GM12892 (cell line): ENCODE measurements around the gene GIPC2.
"Not testable (repeated sequence)": the region's sequence is repeated elsewhere in the genome, so short reads cannot be mapped to it uniquely, and the experiment has no call there.

Source experiments
- DNase-seq: peaks from one replicate; pipeline ENCODE4 v3.0.0; 2011; ENCODE audit not compliant: insufficient read length
- FAIRE-seq: peaks from 2 replicates; lab custom pipeline; 2011; peaks lifted over from hg19 to GRCh38; lab: Jason Lieb, UNC
- POLR2A ChIP-seq: IDR thresholded peaks from 2 replicates; pipeline ENCODE4 v1.6.1; 2011; ENCODE audit warnings: low read depth, low read length, control low read depth
- POLR2AphosphoS5 ChIP-seq: IDR thresholded peaks from 2 replicates; pipeline ENCODE4 v1.6.1; 2011; ENCODE audit warnings: low read depth, low read length, control low read depth
- TAF1 ChIP-seq: IDR thresholded peaks from 2 replicates; pipeline ENCODE4 v1.6.1; 2011; ENCODE audit warnings: low read depth, mild to moderate bottlenecking, control low read depth, low read length, borderline replicate concordance

Gene GIPC2

DNA sequence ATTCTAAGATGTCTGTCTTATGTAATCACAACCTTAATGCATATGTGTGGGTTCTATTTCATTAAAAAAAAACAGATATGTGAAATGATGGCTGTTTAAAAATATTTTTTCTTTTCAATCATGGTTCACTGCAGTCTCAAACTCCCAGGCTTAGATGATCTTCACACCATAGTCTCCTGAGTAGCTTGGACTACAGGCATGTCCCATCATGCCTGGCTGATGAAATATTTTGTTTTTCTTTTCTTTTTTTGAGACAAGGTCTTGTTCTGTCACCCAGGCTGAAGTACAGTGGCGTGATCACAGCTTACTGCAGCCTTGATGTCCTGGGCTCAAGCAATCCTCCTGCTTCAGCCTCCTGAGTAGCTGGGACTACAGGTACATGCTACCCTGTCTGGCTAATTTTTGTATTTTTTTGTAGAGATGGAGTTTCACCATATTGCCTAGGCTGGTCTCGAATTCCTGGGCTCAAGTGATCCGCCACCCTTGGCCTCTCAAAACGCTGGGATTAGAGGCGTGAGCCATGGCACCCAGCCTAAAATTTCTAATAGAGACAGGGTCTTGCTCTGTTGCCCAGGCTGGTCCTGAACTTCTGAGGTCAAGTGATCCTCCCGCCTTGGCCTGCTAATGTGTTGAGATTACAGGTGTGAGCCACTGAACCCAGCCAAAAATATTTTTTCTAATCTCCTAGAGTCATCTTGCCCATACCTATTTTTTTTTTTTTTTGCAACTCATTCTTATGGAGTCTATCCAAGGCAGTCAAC lies 67.6 kb downstream of the GIPC2 start:
- no peak for DNase-seq
- no peak for FAIRE-seq
- TF ChIP-seq POLR2A (no peak), TAF1 (no peak), POLR2AphosphoS5 (no peak)

DNA sequence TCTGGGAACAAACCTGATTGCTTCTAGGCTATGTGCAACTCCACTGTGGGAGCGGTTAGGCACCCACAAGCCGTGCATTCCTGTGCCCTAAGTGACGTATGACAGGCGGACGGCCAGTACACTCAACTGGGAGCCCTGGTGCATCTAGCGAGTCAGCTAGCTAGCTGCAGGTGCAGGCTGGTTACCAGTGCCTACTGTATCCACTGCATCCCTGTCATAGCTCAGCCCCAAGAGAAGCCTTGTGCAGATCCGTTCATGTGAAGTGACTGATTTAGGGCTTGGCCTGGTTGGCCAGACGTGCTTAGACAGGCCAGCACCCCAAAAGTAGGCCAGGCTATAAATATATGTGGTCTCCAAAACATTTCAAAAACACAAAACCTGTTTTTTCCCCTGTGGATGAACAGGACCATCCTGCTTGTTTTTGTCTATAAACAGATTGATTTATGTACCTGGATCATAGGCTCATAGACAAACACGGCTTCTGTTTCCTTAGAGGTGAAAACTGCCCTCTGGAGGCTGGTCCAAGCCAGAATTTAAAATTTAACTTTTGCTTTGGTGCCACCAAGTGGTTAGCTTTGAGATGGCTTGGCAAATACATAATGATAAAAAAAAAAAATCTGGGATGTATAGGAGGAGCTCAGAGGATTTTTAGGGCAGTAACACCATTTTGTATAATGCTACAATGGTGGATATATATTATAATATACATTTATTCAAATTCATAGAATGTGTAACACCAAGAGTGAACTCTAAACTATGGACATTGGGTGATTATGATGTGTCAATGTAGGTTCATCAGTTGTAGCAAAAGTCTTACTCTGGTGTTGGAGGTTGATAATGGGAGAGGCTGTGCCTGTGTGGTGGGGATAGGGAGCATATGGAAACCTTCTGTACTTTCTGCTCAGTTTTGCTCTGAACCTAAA lies 68.5 kb downstream of the GIPC2 start:
- TF ChIP-seq TAF1 (no peak), POLR2A (no peak), POLR2AphosphoS5 (no peak)
- FAIRE-seq (peak; percentile 69), DNase-seq (peak; percentile 11)

DNA sequence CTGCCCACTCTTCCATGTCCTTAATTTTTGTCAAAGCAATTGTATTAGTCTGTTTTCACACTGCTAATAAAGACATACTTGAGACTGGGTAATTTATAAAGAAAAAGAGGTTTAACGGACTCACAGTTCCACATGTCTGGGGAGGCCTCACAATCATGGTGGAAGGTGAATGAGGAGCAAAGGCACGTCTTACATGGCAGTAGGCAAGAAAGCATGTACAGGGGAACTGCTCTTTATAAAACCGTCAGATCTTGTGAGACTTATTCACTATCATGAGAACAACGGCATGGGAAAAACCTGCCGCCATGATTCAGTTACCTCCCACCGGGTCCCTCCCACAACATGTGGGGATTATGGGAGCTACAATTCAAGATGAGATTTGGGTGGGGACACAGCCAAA lies 74.7 kb downstream of the GIPC2 start:
- not testable (repeated sequence) for DNase-seq, FAIRE-seq

DNA sequence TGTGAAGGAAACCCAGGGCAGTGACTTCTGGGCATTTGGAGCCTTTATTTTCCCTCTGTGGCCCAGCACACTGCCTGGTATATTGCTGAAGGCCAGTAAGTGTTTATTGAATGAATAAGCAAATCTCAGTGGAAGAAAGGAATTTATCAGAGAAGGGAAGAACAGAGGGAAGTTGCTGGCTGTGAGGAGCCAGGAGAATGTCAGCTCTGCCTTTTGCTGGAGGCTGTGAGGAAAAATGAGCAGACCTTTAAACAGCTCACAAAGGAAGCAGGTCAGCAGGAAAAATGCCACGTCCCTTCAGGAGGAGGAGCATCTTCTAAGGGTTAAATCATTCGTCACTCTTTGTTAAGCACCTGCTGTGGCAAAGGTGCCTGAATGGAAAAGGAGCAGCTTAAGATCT lies 75.9 kb downstream of the GIPC2 start:
- FAIRE-seq: no peak

DNA sequence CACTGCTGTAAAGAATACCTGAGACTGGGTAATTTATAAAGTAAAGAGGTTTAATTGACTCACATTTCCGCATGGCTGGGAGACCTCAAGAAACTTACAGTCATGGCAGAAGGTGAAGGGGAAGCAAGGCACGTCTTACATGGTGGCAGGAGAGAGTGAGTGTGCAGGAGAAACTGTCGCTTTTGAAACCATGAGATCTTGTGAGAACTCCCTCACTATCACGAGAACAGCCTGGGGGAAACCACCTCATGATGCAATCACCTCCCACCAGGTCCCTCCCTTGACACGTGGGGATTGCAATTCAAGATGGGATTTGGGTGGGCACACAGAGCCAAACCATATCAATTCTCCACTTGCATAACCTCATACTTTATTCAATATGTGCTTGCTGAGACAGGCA lies 76.6 kb downstream of the GIPC2 start:
- TF ChIP-seq TAF1: no peak
- TF ChIP-seq POLR2A: no peak
- TF ChIP-seq POLR2AphosphoS5: no peak
- DNase-seq (no peak), FAIRE-seq (no peak)

More for the DNA sequence above, 75.9 kb downstream of the GIPC2 start:
- TF ChIP-seq POLR2AphosphoS5: no peak
- TF ChIP-seq POLR2A: no peak
- no peak for TF ChIP-seq TAF1
- no peak for DNase-seq

DNA sequence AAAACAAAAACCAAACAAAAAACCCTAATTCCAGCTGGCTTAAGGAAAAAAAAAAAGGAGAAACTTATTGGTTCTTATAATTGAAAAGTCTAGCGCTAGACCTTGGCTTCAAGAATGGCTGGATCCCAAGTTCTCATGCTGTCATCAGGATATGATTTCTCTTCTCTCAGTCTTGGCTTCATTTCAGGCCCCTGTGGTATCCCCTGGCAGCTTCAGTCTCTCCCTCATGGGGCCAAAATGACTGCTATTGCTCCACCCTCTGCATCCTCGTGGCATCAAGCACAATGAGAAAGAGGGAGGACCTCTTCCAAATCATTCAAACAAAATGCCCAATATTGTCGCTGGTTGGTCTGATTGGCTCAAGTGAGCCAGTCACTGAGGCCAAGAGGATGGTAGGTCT lies 80.7 kb downstream of the GIPC2 start:
- DNase-seq (no peak), FAIRE-seq (no peak)
- TF ChIP-seq POLR2AphosphoS5: no peak
- no peak for TF ChIP-seq POLR2A
- no peak for TF ChIP-seq TAF1

DNA sequence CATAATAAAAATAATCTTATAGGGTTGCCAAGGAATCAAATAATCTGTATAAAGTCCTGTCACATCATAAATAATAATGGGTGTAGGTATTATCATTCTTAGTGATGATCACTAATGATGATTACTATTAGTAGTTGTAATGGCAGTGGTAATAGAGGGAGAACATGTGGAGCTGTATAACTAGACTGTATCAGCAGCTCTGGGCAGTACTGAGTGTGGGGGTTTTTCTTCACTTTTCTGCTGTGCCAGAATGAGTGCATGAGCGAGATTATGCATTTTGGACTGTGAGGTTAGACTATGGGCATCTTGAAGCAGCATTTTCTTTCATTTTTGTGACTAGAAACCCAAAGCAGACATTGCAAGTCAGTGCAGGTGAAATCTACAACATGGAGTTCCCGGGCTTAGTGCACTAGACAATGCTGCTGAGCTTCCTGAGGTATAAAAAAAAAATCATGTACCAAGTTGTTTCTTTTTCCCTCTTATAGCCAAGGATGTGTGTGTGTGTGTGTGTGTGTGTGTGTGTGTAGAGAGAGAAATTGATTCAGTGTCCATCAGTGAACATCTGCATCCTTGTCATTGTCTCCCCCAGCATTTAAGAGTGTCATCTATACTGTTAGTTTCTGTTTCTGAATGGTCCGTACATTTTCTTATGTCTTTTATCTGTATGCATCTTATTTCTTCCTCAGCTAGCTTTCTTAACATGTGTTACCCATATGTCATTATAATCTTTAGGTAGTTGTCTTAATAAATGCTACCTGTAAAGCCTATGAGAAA lies 86.6 kb downstream of the GIPC2 start:
- DNase-seq (no peak), FAIRE-seq (no peak)
- TF ChIP-seq POLR2A: no peak

DNA sequence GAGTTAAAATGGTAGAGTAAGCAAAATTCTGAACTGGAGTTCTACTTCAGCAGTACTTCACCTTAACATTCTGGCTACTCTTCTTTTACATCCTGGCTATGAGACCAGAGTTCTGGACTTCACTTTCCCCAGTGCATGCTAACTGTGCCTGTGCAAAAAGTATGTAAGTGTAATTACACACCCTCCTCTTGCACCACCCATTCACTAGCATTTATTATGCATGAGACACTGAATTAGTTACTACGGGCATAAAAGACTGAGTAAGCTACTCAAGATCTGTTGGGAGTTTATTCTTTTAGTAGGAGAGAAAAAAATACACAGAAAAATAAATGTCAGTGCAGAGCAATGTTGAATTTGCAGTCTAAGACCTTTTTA lies 87.2 kb downstream of the GIPC2 start:
- DNase-seq: no peak
- TF ChIP-seq POLR2AphosphoS5: no peak
- no peak for TF ChIP-seq TAF1
- TF ChIP-seq POLR2A: no peak
- FAIRE-seq: no peak

DNA sequence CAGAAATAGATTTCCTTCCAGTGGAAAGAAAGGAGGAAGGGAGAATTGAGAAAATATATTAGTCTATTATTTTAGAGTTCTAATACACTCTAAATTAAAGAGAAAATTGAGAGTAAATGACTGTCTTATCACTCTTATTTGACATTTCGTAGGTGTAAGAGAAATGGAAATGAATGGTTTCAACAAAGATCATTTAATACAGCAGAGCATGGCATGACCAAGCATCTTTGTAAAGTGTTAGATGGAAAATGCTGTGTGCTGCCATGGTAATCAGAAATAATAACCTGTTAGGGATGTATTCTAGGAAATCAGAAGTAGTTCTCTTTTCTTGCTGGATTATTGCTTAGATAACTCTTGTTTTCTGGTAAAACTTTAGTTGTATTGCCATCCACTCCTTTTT lies 90.9 kb downstream of the GIPC2 start:
- FAIRE-seq: no peak
- TF ChIP-seq TAF1 (no peak), POLR2A (no peak), POLR2AphosphoS5 (no peak)
- DNase-seq: no peak

DNA sequence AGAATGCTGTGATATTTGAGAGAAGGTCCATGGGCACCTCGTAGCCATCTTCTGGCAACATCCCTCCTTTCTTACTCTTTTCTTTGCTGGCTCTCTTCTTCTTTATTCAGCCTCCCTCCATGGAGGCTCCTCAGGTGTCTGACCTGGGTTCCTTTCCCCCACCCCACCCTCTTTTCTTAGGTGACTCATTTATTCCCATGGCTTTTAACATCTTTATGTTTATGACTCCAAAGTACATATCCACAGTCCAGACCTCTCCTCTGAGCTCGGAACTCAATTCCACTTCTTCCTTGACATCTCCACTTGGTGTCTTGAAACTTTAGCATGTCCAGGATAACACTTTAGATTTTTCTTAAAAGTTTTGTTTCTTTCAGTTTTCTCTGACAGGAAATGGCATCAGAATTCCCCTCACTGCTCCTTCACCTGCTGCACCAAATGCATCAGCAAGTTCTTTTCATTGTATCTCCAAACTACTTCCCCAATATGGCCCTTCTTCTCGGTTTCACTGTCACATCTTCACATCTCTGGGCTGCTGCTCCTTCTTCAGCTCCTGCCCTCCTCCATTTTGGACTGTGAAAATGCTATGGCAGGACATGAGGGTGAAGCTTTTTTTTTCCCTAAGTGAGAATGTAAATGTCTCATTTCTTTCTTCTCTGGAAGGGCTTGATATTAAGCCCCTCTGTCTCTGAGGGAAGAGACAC lies 95.9 kb downstream of the GIPC2 start:
- no peak for TF ChIP-seq TAF1
- FAIRE-seq (peak; percentile 78), DNase-seq (no peak)

DNA sequence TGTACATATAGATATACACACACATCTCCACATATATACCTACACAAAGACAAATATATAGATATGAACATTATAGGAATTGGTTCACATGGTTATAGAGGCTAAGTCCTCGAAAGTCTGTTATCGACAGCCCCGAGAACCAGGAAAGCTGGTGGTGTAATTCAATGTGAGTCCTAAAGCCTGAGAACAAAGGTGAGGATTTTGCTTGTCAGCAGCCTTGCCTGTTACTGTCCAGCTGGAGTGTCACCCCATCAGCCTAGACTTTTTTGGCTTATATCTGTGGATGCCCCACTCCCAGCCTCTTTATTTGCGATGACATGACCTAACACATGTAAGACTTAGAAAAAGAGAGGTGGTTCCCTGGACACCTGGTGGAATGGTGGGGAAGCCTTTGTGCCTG lies 97.0 kb downstream of the GIPC2 start:
- TF ChIP-seq TAF1: no peak
- no peak for TF ChIP-seq POLR2AphosphoS5
- TF ChIP-seq POLR2A: no peak
- FAIRE-seq: no peak
- no peak for DNase-seq
